CD14-positive monocyte (primary cell): ENCODE data around the gene TBXAS1. TPM values are rescaled to one million over a fixed set of nuclear protein-coding genes. Genes with fewer than 3 reads are reported as not detected.

Experiments
- DNase-seq, 3 donors: peaks; one replicate each; pipeline ENCODE4 v3.0.0-alpha.2; 2011 to 2022
- H2AFZ ChIP-seq: 2 replicates; pipeline ENCODE4 v1.6.0; 2012; ENCODE audit warnings: mild to moderate bottlenecking, low read depth, low read length, inconsistent platforms; ENCODE audit not compliant: insufficient read depth, poor library complexity, severe bottlenecking
- H3K27ac ChIP-seq, 2 donors: 1 replicate in 1 of 2; 2 replicates in 1 of 2; pipeline ENCODE4 v1.5.1; 2012 to 2013; ENCODE audit warnings: low read length in 2 of 2, control low read depth in 1 of 2, inconsistent platforms in 1 of 2, low read depth in 1 of 2, mild to moderate bottlenecking in 1 of 2
- H3K27me3 ChIP-seq, 2 donors: one replicate each; pipeline versions ENCODE4 v1.6.0 to v1.6.1; 2011 to 2013; ENCODE audit warnings: low read length in 2 of 2; ENCODE audit not compliant: control insufficient read depth in 2 of 2, insufficient read depth in 2 of 2
- H3K36me3 ChIP-seq, 2 donors: replicated peaks in 1 of 2; 1 replicate in 1 of 2; 2 replicates in 1 of 2; pipeline versions ENCODE4 v1.5.1 to v1.6.1; 2012 to 2013; ENCODE audit warnings: low read length in 2 of 2, control low read depth in 1 of 2, inconsistent platforms in 1 of 2, mild to moderate bottlenecking in 1 of 2; ENCODE audit not compliant: insufficient read depth in 2 of 2, control insufficient read depth in 1 of 2
- H3K4me1 ChIP-seq, 2 donors: 1 replicate in 1 of 2; 2 replicates in 1 of 2; pipeline versions ENCODE4 v1.5.1 to v1.6.1; 2012 to 2013; ENCODE audit warnings: low read length in 2 of 2, control low read depth in 1 of 2, inconsistent platforms in 1 of 2, mild to moderate bottlenecking in 1 of 2, moderate library complexity in 1 of 2; ENCODE audit not compliant: insufficient read depth in 2 of 2, control insufficient read depth in 1 of 2
- H3K4me2 ChIP-seq: replicated peaks from 2 replicates; pipeline ENCODE3; 2012; ENCODE audit warnings: low read length, moderate library complexity, mild to moderate bottlenecking; ENCODE audit not compliant: poor library complexity, severe bottlenecking; ENCODE audit errors: extremely low read depth
- H3K4me3 ChIP-seq, 3 experiments: fragments of 200-600 bp in 1 of 3; sonication (generic) in 1 of 3; replicated peaks in 1 of 3; 1 replicate in 2 of 3; 2 replicates in 1 of 3; pipeline ENCODE4 v1.5.1; 2011 to 2013; ENCODE audit warnings: low read length in 3 of 3, mild to moderate bottlenecking in 3 of 3, control low read depth in 2 of 3, low read depth in 2 of 3, inconsistent platforms in 1 of 3, moderate library complexity in 1 of 3
- H3K79me2 ChIP-seq: 2 replicates; pipeline ENCODE4 v1.6.0; 2012; ENCODE audit warnings: mild to moderate bottlenecking, control low read depth, inconsistent platforms, low read length, moderate library complexity; ENCODE audit not compliant: insufficient read depth
- H3K9ac ChIP-seq: 2 replicates; pipeline ENCODE4 v1.6.0; 2017; ENCODE audit warnings: low read length, mild to moderate bottlenecking; ENCODE audit not compliant: insufficient read depth, poor library complexity, severe bottlenecking
- H3K9me3 ChIP-seq, 2 donors: replicated peaks in 1 of 2; 1 replicate in 1 of 2; 2 replicates in 1 of 2; pipeline versions ENCODE4 v1.5.1 to v1.6.1; 2012 to 2013; ENCODE audit warnings: low read length in 2 of 2, control low read depth in 1 of 2; ENCODE audit not compliant: control insufficient read depth in 1 of 2, insufficient read depth in 1 of 2
- H4K20me1 ChIP-seq: 2 replicates; pipeline ENCODE4 v1.6.0; 2012; ENCODE audit warnings: mild to moderate bottlenecking, low read length, control low read depth, moderate library complexity; ENCODE audit not compliant: insufficient read depth
- H3K27ac Mint-ChIP-seq, 7 donors: one replicate each; pipeline ENCODE4 v1.8.0; 2020; ENCODE audit warnings: mild to moderate bottlenecking in 7 of 7, mixed read lengths in 7 of 7, moderate library complexity in 6 of 7, inconsistent platforms in 2 of 7
- H3K27me3 Mint-ChIP-seq, 3 donors: one replicate each; pipeline ENCODE4 v1.8.0; 2021 to 2022; ENCODE audit warnings: low read depth in 3 of 3, mild to moderate bottlenecking in 3 of 3, mixed read lengths in 3 of 3, moderate library complexity in 3 of 3, inconsistent platforms in 1 of 3
- H3K36me3 Mint-ChIP-seq, 2 donors: one replicate each; pipeline ENCODE4 v1.8.0; 2020; ENCODE audit warnings: mixed read lengths in 2 of 2, inconsistent platforms in 1 of 2, mild to moderate bottlenecking in 1 of 2
- H3K4me1 Mint-ChIP-seq: one replicate; pipeline ENCODE4 v1.8.0; 2020; ENCODE audit warnings: mild to moderate bottlenecking, mixed read lengths
- H3K4me3 Mint-ChIP-seq, 2 donors: one replicate each; pipeline ENCODE4 v1.8.0; 2020; ENCODE audit warnings: mild to moderate bottlenecking in 2 of 2, mixed read lengths in 2 of 2, moderate library complexity in 1 of 2
- H3K9me3 Mint-ChIP-seq, 7 donors: one replicate each; pipeline ENCODE4 v1.8.0; 2020 to 2022; ENCODE audit warnings: mixed read lengths in 7 of 7, mild to moderate bottlenecking in 6 of 7, moderate library complexity in 6 of 7, inconsistent platforms in 2 of 7
- WGBS: methylation state at CpG from one replicate; pipeline ENCODE4 v1.1.5; 2013; ENCODE audit warnings: missing lambda C conversion rate; ENCODE audit not compliant: insufficient coverage; 5-methylcytosine and 5-hydroxymethylcytosine counted together
- intact Hi-C, 2 donors: fragments of 100-400 bp; cut with micrococcal nuclease; formaldehyde crosslinking; loops; one replicate each; pipeline versions ENCODE4 v1.15.0 to v1.15.1; 2023
- polyA plus RNA-seq, 3 donors: library from polyadenylated mRNA; depleted of rRNA in 1 of 3; unstranded in 2 of 3; stranded (reverse) in 1 of 3; fragments of 300-500 nt in 2 of 3; fragments of >200 nt in 1 of 3; fragmentation: Illumina TruSeq in 2 of 3; gene quantifications; 1 replicate in 2 of 3; 2 replicates in 1 of 3; pipeline ENCODE4 v1.2.3, GENCODE V29; 2012 to 2021
- TF ChIP-seq, protein P1 (sequence below): fragments of 200-600 bp; IDR thresholded peaks from one replicate; pipeline ENCODE4 v1.8.0; 2022; ENCODE audit warnings: antibody characterized with exemption, mild to moderate bottlenecking

TBXAS1 gene
- polyA plus RNA-seq, 3 donors, result 289 to 335 (median 298) TPM

GRCh38 chr7:139972029-139972428 lies 143.0 kb downstream of the TBXAS1 start:
- Mint-ChIP-seq H3K4me1 (no peaks in the 10 kb centered on the region), H3K27me3 (peaks cover 0 to 3% (median 0%) of the 10 kb centered on the region in 3 donors)
- peaks cover 91 to 100% of the 10 kb centered on the region in 2 donors for H3K36me3 ChIP-seq

DNA sequence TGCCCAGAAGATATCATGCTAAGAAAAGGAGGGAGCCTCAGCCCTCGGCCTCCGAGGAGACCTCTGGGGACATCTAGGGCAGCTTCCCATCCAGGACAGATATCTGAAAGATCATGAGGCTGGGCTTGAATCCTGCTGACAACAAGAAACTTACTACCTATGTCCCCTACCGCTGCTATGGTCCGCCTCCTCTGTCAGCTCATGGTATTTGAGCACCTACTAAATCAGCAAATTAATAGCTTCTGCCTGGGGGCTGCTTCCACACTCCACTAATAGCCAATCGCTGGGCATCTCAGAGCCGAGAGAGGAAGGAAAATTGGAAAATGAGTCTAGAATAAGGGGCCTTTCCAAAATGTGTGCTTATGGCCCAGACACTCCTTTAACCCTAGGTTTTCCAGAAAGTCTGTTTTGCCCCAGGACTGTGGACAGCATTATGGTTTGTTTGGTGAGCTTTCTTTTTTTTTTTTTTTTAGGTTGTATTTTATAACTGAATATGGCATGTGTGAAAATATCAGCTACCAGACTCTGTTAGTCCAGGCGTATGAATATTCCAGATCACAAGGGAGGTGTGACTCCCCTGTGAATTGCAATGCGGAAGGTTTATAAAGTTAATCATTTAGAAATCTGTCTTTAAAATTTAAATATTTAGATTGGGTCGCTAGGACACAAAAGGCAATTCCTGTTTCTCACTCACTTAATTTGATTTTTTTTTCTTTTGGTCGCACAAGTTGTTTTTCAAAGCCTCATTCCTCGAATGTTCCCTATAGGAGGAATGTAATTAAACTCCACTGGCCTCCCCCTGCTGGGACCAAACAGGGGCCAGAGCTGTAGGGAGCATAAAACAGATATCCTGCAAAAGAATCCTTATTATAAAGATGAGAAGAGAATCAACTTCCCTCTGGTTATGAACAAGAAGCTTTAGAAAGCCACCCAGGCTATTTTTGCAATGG lies 144.3 kb downstream of the TBXAS1 start:
- Histone ChIP-seq H3K4me1 (no peaks in the 10 kb centered on the region), H3K27ac (no peak overlapping the region), H3K4me2 (no peak overlapping the region), H3K9me3 (no peaks in the 10 kb centered on the region), H3K4me3 (no peak overlapping the region), H3K9ac (no peak overlapping the region), H3K27me3 (no peaks in the 10 kb centered on the region), H3K36me3 (peaks cover 84 to 99% of the 10 kb centered on the region in 2 donors), H3K79me2 (no peaks in the 10 kb centered on the region), H2AFZ (no peak overlapping the region), H4K20me1 (peaks cover 100% of the 10 kb centered on the region)
- H3K27me3 Mint-ChIP-seq, result peaks cover 0 to 3% (median 0%) of the 10 kb centered on the region in 3 donors
- no peaks in the 10 kb centered on the region for H3K4me1 Mint-ChIP-seq
- peaks cover 0 to 3% (median 0%) of the 10 kb centered on the region in 7 donors for H3K9me3 Mint-ChIP-seq
- TF ChIP-seq, protein P1, sequence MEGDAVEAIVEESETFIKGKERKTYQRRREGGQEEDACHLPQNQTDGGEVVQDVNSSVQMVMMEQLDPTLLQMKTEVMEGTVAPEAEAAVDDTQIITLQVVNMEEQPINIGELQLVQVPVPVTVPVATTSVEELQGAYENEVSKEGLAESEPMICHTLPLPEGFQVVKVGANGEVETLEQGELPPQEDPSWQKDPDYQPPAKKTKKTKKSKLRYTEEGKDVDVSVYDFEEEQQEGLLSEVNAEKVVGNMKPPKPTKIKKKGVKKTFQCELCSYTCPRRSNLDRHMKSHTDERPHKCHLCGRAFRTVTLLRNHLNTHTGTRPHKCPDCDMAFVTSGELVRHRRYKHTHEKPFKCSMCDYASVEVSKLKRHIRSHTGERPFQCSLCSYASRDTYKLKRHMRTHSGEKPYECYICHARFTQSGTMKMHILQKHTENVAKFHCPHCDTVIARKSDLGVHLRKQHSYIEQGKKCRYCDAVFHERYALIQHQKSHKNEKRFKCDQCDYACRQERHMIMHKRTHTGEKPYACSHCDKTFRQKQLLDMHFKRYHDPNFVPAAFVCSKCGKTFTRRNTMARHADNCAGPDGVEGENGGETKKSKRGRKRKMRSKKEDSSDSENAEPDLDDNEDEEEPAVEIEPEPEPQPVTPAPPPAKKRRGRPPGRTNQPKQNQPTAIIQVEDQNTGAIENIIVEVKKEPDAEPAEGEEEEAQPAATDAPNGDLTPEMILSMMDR, result no peak
- no CpG with 5 or more reads among the region's 11 CpGs for WGBS
- H3K4me3 Mint-ChIP-seq, result no peak overlapping the region
- H3K36me3 Mint-ChIP-seq, result peaks cover 84 to 99% of the 10 kb centered on the region in 2 donors
- DNase-seq, result no peak
- intact Hi-C loops, result no loop called here
- H3K27ac Mint-ChIP-seq, result peak overlapping the region in 1 of 7 donors; percentile 25

More at GRCh38 chr7:139972029-139972428, 143.0 kb downstream of the TBXAS1 start:
- peaks cover 87 to 99% of the 10 kb centered on the region in 2 donors for H3K36me3 Mint-ChIP-seq
- H3K27ac Mint-ChIP-seq, result peak overlapping the region in 1 of 7 donors; percentile 53
- H3K9me3 Mint-ChIP-seq, result peaks cover 0 to 3% (median 0%) of the 10 kb centered on the region in 7 donors
- H3K4me3 Mint-ChIP-seq, result no peak overlapping the region
- Histone ChIP-seq H4K20me1 (peaks cover 100% of the 10 kb centered on the region), H3K4me2 (no peak overlapping the region), H3K27me3 (no peaks in the 10 kb centered on the region), H3K9me3 (no peaks in the 10 kb centered on the region), H3K79me2 (no peaks in the 10 kb centered on the region), H2AFZ (no peak overlapping the region), H3K4me1 (no peaks in the 10 kb centered on the region), H3K4me3 (no peak overlapping the region), H3K9ac (no peak overlapping the region), H3K27ac (no peak overlapping the region)
- DNase-seq, result no peak
- intact Hi-C loops, result no loop called here
- TF ChIP-seq, protein P1, result no peak
